GM13977 (cell line): ENCODE data around the gene AQP4.

Source experiments
- DNase-seq: peaks from one replicate; pipeline ENCODE4 v3.0.0; 2012; ENCODE audit warnings: low spot score
- CTCF ChIP-seq: IDR thresholded peaks from 2 replicates; pipeline ENCODE4 v1.5.1; 2012; ENCODE audit warnings: mild to moderate bottlenecking, control low read depth; ENCODE audit not compliant: insufficient read depth; ENCODE audit errors: extremely low read depth, missing control alignments
- in situ Hi-C: fragments of 300-500 bp; cut with MboI; formaldehyde crosslinking; loops from one replicate; pipeline ENCODE4 v1.12.0; 2022; ENCODE audit warnings: low sequenced_read_pairs, low pct_unique_long_range_greater_than_20kb, mixed read lengths, inconsistent platforms; ENCODE audit not compliant: unreplicated experiment

Gene AQP4

DNA sequence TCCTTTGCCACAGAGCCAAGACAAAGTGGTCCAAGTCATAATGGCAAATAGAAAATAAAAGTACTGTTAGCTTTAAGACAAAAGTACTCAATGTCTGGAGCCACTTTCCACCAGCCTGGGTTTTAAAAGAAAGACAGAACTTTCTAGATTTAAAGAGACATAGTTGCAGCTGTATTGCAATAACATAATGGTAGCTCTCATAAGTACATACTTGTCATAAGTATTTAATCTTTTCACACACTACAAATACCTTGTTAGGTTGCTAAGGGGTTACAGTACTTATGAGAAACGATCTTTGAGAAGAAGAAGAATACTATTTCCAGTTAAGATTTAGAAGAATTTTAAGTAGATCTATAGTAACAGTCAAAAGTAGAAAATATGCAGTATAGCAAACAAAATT is 28.9 kb upstream of the AQP4 start:
- in situ Hi-C loops = no loop called here
- DNase-seq = no peak
- no peak for TF ChIP-seq CTCF

DNA sequence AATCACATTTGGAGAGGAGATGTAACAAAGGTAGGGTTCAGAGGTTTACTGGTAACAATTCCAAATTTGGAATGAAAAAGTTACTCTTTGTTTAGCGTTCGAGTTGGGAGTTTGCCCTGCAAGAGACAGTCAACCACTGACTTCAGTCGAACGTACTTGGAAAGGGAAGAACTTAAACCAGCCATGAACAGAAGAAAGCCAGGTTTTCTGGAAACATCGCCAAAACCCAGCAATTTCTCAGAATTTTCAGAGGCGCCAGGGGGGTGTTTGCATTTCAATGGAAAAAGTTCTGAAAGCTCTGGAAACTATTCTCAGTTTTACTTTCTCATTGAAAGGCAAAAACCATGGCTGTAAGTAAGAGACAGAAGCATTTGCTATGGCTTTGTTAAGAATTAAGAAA is 28.5 kb upstream of the AQP4 start:
- DNase-seq = no peak
- in situ Hi-C loops = no loop called here
- no peak for TF ChIP-seq CTCF

GRCh38 chr18:26888259-26888658 is 22.8 kb upstream of the AQP4 start:
- no peak for TF ChIP-seq CTCF
- no peak for DNase-seq
- in situ Hi-C loops = no loop called here

GRCh38 chr18:26875040-26875654 is 9.6 kb upstream of the AQP4 start:
- no peak for TF ChIP-seq CTCF
- in situ Hi-C loops = no loop called here
- no peak for DNase-seq

- in situ Hi-C loops = no loop called here
- no peak for TF ChIP-seq CTCF
- DNase-seq = no peak
These were observed 8.8 kb upstream of the AQP4 start for GRCh38 chr18:26874283-26874682.

DNA sequence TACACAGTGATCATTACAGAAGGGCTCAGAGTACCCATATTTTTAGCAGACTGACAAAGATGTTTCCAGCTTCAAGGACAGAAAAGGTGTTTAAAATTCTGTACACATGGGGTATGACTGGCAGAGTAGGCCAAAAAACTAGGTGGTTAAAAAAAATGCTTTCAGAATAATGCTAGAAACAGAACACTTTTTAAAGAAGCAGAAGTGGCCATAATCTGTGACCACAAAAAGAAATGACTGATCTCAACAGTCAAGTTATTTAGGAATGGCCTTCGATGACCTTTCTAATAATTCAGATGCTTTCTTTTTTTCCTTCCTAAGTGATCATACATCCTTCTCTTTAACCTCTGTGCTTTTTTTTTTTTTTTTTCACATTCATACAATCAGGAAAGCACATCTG is 4.1 kb upstream of the AQP4 start:
- no peak for TF ChIP-seq CTCF
- in situ Hi-C loops = no loop called here
- DNase-seq = no peak

- DNase-seq = no peak
- no peak for TF ChIP-seq CTCF
- in situ Hi-C loops = no loop called here
These were observed 3.6 kb upstream of the AQP4 start for GRCh38 chr18:26868968-26869586.
